ENCODE measurements around the gene DERL3.

Gene DERL3

DNA sequence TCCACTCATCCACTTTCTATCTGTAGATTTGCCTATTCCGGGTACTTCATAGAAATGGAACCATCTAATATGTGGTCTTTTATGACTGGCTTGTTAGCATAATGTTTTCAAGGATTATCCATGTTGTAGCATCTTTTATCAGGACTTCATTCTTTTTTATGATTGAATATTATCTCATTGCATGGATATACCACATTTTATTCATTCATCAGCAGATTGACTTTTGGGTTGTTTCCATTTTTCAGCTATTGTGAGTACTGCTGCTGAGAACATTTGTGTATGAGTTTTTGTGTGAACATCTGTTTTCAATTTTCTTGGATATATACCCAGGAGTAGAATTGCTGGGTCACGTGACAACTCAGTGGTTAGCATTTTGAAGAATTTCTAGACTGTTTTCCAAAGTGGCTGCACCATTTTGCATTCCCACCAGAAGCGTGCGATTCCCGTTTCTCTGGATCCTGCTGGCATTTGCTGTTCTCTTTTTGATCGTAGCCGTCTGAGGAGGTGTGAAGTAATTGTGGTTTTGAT is 8.9 kb downstream of the DERL3 start:
- H3K27ac ChIP-seq (ENCODE audit: extremely low read depth, low read depth, low read length) = no peak overlapping the region
- H3K4me3 ChIP-seq (ENCODE audit: low read depth, low read length) = no peak overlapping the region
- TF ChIP-seq, protein P1, sequence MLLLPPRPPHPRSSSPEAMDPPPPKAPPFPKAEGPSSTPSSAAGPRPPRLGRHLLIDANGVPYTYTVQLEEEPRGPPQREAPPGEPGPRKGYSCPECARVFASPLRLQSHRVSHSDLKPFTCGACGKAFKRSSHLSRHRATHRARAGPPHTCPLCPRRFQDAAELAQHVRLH (tag by site-specific recombination; IDR thresholded peaks at IDR 0.05) = no peak
- TF ChIP-seq ZNF426 (tag by site-specific recombination; IDR thresholded peaks at IDR 0.05) (no peak), GFI1B (tag by site-specific recombination; IDR thresholded peaks at IDR 0.05) (no peak), ZBTB7A (tag by site-specific recombination; IDR thresholded peaks at IDR 0.05; ENCODE audit: low read depth) (no peak), ZNF223 (tag by site-specific recombination; IDR thresholded peaks at IDR 0.05) (no peak), ZNF10 (tag by site-specific recombination; IDR thresholded peaks at IDR 0.05) (no peak), ZNF571 (tag by site-specific recombination; IDR thresholded peaks at IDR 0.05) (no peak), BCL11A (tag by site-specific recombination; IDR thresholded peaks at IDR 0.05; ENCODE audit: low read depth) (no peak), ZNF274 (IDR thresholded peaks at IDR 0.05; ENCODE audit: low read length) (no peak), ZNF274 (tag by site-specific recombination; IDR thresholded peaks at IDR 0.05; ENCODE audit: borderline replicate concordance) (no peak), TCF7L2 (IDR thresholded peaks at IDR 0.05; ENCODE audit: borderline replicate concordance, low read depth, low read length) (no peak), ZNF626 (tag by site-specific recombination; IDR thresholded peaks at IDR 0.05) (no peak), HOXC10 (CRISPR knock-in tag; IDR thresholded peaks at IDR 0.05) (no peak)
- TF ChIP-seq, protein P2, sequence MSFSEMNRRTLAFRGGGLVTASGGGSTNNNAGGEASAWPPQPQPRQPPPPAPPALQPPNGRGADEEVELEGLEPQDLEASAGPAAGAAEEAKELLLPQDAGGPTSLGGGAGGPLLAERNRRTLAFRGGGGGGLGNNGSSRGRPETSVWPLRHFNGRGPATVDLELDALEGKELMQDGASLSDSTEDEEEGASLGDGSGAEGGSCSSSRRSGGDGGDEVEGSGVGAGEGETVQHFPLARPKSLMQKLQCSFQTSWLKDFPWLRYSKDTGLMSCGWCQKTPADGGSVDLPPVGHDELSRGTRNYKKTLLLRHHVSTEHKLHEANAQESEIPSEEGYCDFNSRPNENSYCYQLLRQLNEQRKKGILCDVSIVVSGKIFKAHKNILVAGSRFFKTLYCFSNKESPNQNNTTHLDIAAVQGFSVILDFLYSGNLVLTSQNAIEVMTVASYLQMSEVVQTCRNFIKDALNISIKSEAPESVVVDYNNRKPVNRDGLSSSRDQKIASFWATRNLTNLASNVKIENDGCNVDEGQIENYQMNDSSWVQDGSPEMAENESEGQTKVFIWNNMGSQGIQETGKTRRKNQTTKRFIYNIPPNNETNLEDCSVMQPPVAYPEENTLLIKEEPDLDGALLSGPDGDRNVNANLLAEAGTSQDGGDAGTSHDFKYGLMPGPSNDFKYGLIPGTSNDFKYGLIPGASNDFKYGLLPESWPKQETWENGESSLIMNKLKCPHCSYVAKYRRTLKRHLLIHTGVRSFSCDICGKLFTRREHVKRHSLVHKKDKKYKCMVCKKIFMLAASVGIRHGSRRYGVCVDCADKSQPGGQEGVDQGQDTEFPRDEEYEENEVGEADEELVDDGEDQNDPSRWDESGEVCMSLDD (tag by site-specific recombination; IDR thresholded peaks at IDR 0.05) = no peak
- TF ChIP-seq, protein P3, sequence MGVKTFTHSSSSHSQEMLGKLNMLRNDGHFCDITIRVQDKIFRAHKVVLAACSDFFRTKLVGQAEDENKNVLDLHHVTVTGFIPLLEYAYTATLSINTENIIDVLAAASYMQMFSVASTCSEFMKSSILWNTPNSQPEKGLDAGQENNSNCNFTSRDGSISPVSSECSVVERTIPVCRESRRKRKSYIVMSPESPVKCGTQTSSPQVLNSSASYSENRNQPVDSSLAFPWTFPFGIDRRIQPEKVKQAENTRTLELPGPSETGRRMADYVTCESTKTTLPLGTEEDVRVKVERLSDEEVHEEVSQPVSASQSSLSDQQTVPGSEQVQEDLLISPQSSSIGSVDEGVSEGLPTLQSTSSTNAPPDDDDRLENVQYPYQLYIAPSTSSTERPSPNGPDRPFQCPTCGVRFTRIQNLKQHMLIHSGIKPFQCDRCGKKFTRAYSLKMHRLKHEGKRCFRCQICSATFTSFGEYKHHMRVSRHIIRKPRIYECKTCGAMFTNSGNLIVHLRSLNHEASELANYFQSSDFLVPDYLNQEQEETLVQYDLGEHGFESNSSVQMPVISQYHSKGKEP (tag by site-specific recombination; IDR thresholded peaks at IDR 0.05) = no peak
- H3K9me3 ChIP-seq (ENCODE audit: control insufficient read depth, insufficient read depth, low read depth, low read length) = no peaks in the 10 kb centered on the region
- CTCF ChIA-PET = interaction anchor here (0.6 kb wide), 1 partner anchor 402 kb away, joined by 4 read pairs; no protein-coding TSS in a partner anchor
- POLR2A ChIA-PET = no interaction called here
- H3K36me3 ChIP-seq (ENCODE audit: control insufficient read depth in 2 of 2, insufficient read depth in 1 of 2, low read length in 2 of 2) = peaks cover 9 to 86% of the 10 kb centered on the region in 2 experiments
- H3K4me1 ChIP-seq (ENCODE audit: control insufficient read depth, insufficient read depth, low read length) = no peaks in the 10 kb centered on the region

DNA sequence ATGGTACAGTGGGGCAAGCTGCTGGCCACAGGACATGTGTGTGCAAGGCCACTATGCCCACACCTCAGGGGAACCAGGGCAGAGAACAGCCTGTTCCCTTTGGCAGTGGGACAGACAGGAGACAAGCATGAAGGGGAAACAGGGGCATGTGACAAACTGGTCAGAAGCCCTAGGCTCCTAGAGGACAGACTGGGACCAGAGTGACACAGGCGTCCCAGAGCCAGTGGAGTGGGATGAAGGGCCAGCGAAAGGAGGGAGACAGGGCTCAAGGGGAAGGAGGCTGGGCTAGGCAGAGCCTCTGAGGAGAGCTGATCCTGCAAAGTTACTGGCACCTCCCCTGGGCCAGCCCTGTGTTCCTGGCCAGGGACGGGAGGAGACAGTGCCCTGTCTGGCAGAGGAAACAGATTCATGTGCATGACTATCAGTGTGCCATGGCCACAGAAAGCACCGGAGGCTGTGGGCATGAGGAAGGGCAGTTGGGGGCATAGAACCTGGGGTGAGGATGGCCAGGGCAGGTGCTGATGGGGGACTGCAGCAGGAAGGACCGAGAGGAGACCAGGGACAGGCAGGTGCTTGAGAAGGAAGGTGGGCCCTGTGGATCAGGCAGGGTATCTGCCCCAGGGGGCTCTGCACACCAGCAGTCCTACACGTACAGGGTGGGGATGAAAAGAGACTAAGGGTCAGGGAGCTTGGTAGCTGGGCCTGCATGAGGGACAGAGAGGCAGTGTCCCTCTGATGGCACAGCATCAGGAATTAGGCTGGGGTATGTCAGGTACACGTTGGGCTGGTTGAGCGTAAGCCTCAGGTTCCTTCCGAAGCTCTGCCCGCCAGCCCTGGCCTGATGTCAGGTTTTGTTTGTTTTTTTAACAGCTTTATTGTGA is 9.8 kb downstream of the DERL3 start:
- POLR2A ChIA-PET = interaction anchor here (1.4 kb wide), 1 partner anchor 28 kb away, joined by 5 read pairs; the partner anchor contains the start of gene SLC2A11
- H3K4me1 ChIP-seq (ENCODE audit: control insufficient read depth, insufficient read depth, low read length) = no peaks in the 10 kb centered on the region
- H3K36me3 ChIP-seq (ENCODE audit: control insufficient read depth in 2 of 2, insufficient read depth in 1 of 2, low read length in 2 of 2) = peaks cover 12 to 89% of the 10 kb centered on the region in 2 experiments
- H3K9me3 ChIP-seq (ENCODE audit: control insufficient read depth, insufficient read depth, low read depth, low read length) = no peaks in the 10 kb centered on the region
- H3K4me3 ChIP-seq (ENCODE audit: low read depth, low read length) = no peak overlapping the region
- TF ChIP-seq ZNF843 (tag by site-specific recombination; IDR thresholded peaks at IDR 0.05) = no peak
- H3K27ac ChIP-seq (ENCODE audit: extremely low read depth, low read depth, low read length) = no peak overlapping the region
- CTCF ChIA-PET = no interaction called here

All from HEK293 (cell line).